Heart right ventricle (tissue), 16 donors: ENCODE results near the gene TAOK1. TPM values are rescaled to one million over a fixed set of nuclear protein-coding genes. Genes with fewer than 3 reads are reported as not detected.

Experiments used
- ATAC-seq, 8 donors: fragments of 200-7000 bp; cut with Tn5 transposase; one replicate each; pipeline ENCODE4 v1.9.1; 2020; ENCODE audit warnings: mild to moderate bottlenecking in 8 of 8, moderate library complexity in 8 of 8, moderate number of reproducible peaks in 1 of 8
- DNase-seq, 2 donors: peaks; one replicate each; pipeline ENCODE4 v3.0.0-alpha.2; 2020
- H3K27ac ChIP-seq, 10 donors: fragments of 200-600 bp; sonication (generic) in 2 of 10; one replicate each; pipeline versions ENCODE4 v1.5.0 to v1.8.0; 2020 to 2022; ENCODE audit warnings: mild to moderate bottlenecking in 3 of 10
- H3K27me3 ChIP-seq, 7 donors: fragments of 200-600 bp; one replicate each; pipeline ENCODE4 v1.8.0; 2021 to 2022; ENCODE audit warnings: mild to moderate bottlenecking in 2 of 7
- H3K36me3 ChIP-seq, 9 donors: fragments of 200-600 bp; sonication (generic) in 1 of 9; one replicate each; pipeline versions ENCODE4 v1.5.0 to v1.8.0; 2020 to 2022; ENCODE audit warnings: mild to moderate bottlenecking in 2 of 9
- H3K4me1 ChIP-seq, 9 donors: fragments of 200-600 bp; sonication (generic) in 1 of 9; one replicate each; pipeline versions ENCODE4 v1.5.0 to v1.8.0; 2020 to 2022; ENCODE audit warnings: mild to moderate bottlenecking in 4 of 9
- H3K4me3 ChIP-seq, 10 donors: fragments of 200-600 bp; sonication (generic) in 2 of 10; one replicate each; pipeline versions ENCODE4 v1.5.0 to v1.8.0; 2020 to 2022; ENCODE audit warnings: mild to moderate bottlenecking in 7 of 10, moderate library complexity in 2 of 10
- H3K9me3 ChIP-seq, 11 donors: fragments of 200-600 bp in 10 of 11; sonication (generic) in 2 of 11; one replicate each; pipeline versions ENCODE4 v1.5.0 to v1.8.0; 2013 to 2022; ENCODE audit warnings: mild to moderate bottlenecking in 2 of 11, control low read depth in 1 of 11, moderate library complexity in 1 of 11
- CTCF ChIP-seq, 9 donors: fragments of 200-600 bp; sonication (generic) in 2 of 9; IDR thresholded peaks; one replicate each; pipeline versions ENCODE4 v1.5.0 to v1.8.0; 2021 to 2022; ENCODE audit warnings: antibody characterized with exemption in 9 of 9, mild to moderate bottlenecking in 5 of 9, moderate library complexity in 1 of 9
- WGBS, 2 donors: extraction: QIAGEN DNeasy Blood & Tissue Kit; methylation state at CpG; one replicate each; pipeline ENCODE4 v1.1.7; 2013; ENCODE audit warnings: inconsistent platforms in 1 of 2; 5-methylcytosine and 5-hydroxymethylcytosine counted together
- intact Hi-C, 10 donors: fragments of 100-400 bp; cut with DNase I; formaldehyde crosslinking; loops; one replicate each; pipeline versions ENCODE4 v1.11.1 to v1.14.2; 2022
- long read RNA-seq, 3 donors: library from polyadenylated mRNA; unstranded; transcript quantifications; one replicate each; pipeline ENCODE4 v2.0.0, GENCODE V29; 2020 to 2021
- polyA plus RNA-seq, 2 donors: library from polyadenylated mRNA; stranded (reverse); fragments of 200-250 nt; gene quantifications; one replicate each; pipeline ENCODE4 v1.2.3, GENCODE V29; 2013
- total RNA-seq, 10 donors: library from RNA; stranded (reverse); fragmentation: NEBNext Ultra II Directional in 3 of 10; extraction: Animal tissue kit (Norgen Biotek cat#: 25700) in 3 of 10; gene quantifications; one replicate each; pipeline versions ENCODE4 v1.2.1 to v1.2.4, GENCODE V29; 2021 to 2023
- donor health status: Arrhythmogenic right ventricular cardiomyopathy.
- donor health status: ischemic (EF 13 %, LVEDD 7.1; RV severe dilation, severe dysfunction).
- donor health status: healthy with polysubstance abuse.
- donor health status: DM: no; HTN: yes; CAD: no.
- donor health status: DM: no; HTN: no; CAD: no.
- donor health status: ischemic (EF 25% LVEDD 6.9; RV normal size, moderate dysfunction).
- donor health status: ischemic (EF 25% LVEDD 5.7; RV mildly dilated, moderate dysfunction).
- donor health status: healthy.
- donor health status: DM: yes; HTN: yes; CAD: no.
- donor health status: Ischemic cardiomyopathy.
- donor health status: ischemic (EF 35%, LVEDD 5.7; RV mildly dilated, moderate dysfunction).
- donor health status: nonischemic (EF 11% LVEDD 7.7; RV severe dilation, severe dysfunction).
- donor health status: DM: yes; HTN: yes; CAD: no.
- donor health status: PGD.
- donor health status: ischemic (EF 29% LVEDD 5.4; RV normal size, mild dysfunction).
- donor health status: nonischemic (EF 23%, LVEDD 6.1; RV moderate dilation, normal function).

The TAOK1 gene
- total RNA-seq, result 10 to 100 TPM; 49.6 to 86.9 (median 70.7) TPM
- polyA plus RNA-seq, result 1 to 10 TPM; 6.4 to 8.9 TPM
- long read RNA-seq, donor 1, partial matches to known transcripts, result 0 of 8 reads
- long read RNA-seq, donor 1, other reads (novel, unspliced or antisense), result 8 of 8 reads
- long read RNA-seq, donor 2, full-length matches to known transcripts, result 1 of 8 reads
- long read RNA-seq, donor 2, partial matches to known transcripts, result 2 of 8 reads
- long read RNA-seq, donor 2, other reads (novel, unspliced or antisense), result 5 of 8 reads
- long read RNA-seq, donor 3, partial matches to known transcripts, result 6 of 20 reads
- long read RNA-seq, donor 3, other reads (novel, unspliced or antisense), result 14 of 20 reads

DNA sequence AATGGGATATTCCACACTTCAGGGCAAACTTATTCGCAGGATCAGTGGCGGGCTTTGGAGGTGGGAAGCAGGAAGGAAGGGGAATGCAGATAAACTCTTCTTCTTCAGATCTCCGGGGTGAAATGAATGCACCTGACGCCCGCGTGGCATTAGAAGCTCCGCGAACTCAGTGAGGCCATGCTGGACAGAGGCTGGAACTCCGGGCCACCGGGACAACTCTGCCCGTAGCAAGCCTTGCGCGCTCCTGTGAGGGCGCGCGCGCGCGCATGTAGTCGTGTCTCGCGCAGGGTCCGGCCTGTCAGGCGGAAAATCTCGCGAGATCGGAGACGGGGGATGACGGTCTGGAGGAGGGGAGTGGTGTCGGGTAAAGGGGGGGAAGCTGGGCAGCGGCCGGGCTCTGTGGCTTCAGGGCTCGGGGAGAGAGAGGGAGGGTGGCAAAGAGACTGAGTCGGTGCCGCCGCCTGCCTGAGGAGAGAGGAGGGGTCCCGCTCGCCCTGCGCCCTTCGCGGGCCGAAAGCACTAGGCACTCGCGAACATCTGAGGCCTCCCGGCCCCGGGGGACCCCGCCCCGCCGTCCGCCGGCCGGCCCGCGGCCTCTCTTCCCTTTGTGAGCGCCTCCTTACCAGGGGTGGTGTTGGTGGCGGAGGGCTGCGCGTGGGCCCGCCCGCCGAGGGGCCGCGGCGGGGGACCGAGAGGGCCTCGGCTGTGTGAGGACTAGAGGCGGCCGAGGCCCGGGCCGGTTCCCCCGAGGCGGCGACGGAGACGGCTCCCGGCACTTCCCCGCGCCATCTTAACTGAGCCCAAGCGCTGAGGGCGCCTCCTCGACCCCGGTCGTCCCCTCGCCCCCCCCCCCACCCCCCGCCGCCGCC is at the start of gene TAOK1:
Gene TAOK1, plus strand, starts transcription at position 382 of the 869 bp plus-strand sequence. CDS start 61,186 bp downstream, outside the sequence.
- Histone ChIP-seq H3K36me3 (peaks cover 0 to under 1% (median 0%) of the 10 kb centered on the region in 9 donors), H3K4me3 (peak within 1 kb of the TSS; percentile 73 to 99 (median 88)), H3K9me3 (no peaks in the 10 kb centered on the region), H3K4me1 (peaks cover 4 to 53% (median 32%) of the 10 kb centered on the region in 9 donors), H3K27me3 (no peaks in the 10 kb centered on the region), H3K27ac (peak within 1 kb of the TSS; percentile 96 to 99 (median 98))
- peak; percentile 98 to 100 (median 99) for ATAC-seq
- intact Hi-C loops, result loop anchor here in 1 of 10 donors (10.0 kb wide), 1 partner anchor 75 kb away; no protein-coding TSS in a partner anchor
- 0 to 1% methylated on average over 66 to 87 of the region's 87 CpGs for WGBS, 2 donors
- no peak for TF ChIP-seq CTCF (IDR thresholded peaks at IDR 0.05)
- peak; percentile 99 to 100 for DNase-seq

- DNase-seq (no peak), ATAC-seq (no peak)
- intact Hi-C loops, result no loop called here
- 93 to 98% methylated on average over 2 of the region's 2 CpGs for WGBS, 2 donors
- H3K27ac ChIP-seq, result no peak overlapping the region
- no peaks in the 10 kb centered on the region for H3K9me3 ChIP-seq
- no peaks in the 10 kb centered on the region for H3K36me3 ChIP-seq
- TF ChIP-seq CTCF (IDR thresholded peaks at IDR 0.05), result no peak
- peaks cover 0 to 8% (median 0%) of the 10 kb centered on the region in 9 donors for H3K4me1 ChIP-seq
- H3K27me3 ChIP-seq, result peaks cover 0 to 9% (median 0%) of the 10 kb centered on the region in 7 donors
- no peak overlapping the region for H3K4me3 ChIP-seq
These were observed 48.4 kb upstream of the TAOK1 start for GRCh38 chr17:29341726-29342125.

- intact Hi-C loops, result no loop called here
- no peak for ATAC-seq
- 77 to 84% methylated on average over 11 of the region's 11 CpGs for WGBS, 2 donors
These were observed 47.9 kb upstream of the TAOK1 start for GRCh38 chr17:29342158-29342765.

More at GRCh38 chr17:29342158-29342765, 47.9 kb upstream of the TAOK1 start:
- Histone ChIP-seq H3K27ac (no peak overlapping the region), H3K4me1 (peaks cover 0 to 8% (median 0%) of the 10 kb centered on the region in 9 donors), H3K27me3 (peaks cover 0 to 9% (median 0%) of the 10 kb centered on the region in 7 donors), H3K36me3 (no peaks in the 10 kb centered on the region), H3K9me3 (no peaks in the 10 kb centered on the region), H3K4me3 (no peak overlapping the region)
- no peak for TF ChIP-seq CTCF (IDR thresholded peaks at IDR 0.05)
- DNase-seq, result no peak
